ENCODE measurements around the gene IQCF2.

- TF ChIP-seq, protein P1, sequence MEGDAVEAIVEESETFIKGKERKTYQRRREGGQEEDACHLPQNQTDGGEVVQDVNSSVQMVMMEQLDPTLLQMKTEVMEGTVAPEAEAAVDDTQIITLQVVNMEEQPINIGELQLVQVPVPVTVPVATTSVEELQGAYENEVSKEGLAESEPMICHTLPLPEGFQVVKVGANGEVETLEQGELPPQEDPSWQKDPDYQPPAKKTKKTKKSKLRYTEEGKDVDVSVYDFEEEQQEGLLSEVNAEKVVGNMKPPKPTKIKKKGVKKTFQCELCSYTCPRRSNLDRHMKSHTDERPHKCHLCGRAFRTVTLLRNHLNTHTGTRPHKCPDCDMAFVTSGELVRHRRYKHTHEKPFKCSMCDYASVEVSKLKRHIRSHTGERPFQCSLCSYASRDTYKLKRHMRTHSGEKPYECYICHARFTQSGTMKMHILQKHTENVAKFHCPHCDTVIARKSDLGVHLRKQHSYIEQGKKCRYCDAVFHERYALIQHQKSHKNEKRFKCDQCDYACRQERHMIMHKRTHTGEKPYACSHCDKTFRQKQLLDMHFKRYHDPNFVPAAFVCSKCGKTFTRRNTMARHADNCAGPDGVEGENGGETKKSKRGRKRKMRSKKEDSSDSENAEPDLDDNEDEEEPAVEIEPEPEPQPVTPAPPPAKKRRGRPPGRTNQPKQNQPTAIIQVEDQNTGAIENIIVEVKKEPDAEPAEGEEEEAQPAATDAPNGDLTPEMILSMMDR (IDR thresholded peaks at IDR 0.05), result no peak
- no peak for TF ChIP-seq POLR2A (IDR thresholded peaks at IDR 0.05)
- no peak for TF ChIP-seq POLR2AphosphoS5 (IDR thresholded peaks at IDR 0.05)
Observed at GRCh38 chr3:51814034-51814433, 47.4 kb upstream of the IQCF2 start.
